ENCODE data around the gene ABR. TPM values are rescaled to one million over a fixed set of nuclear protein-coding genes. Genes with fewer than 3 reads are reported as not detected.

ABR gene
- polyA plus RNA-seq, 10 donors = 28.5 to 42.7 (median 34.2) TPM

GRCh38 chr17:1177016-1177700 is 2.6 kb downstream of the ABR start:
- peak in 1 of 3 donors; percentile 65 for DNase-seq

GRCh38 chr17:1174263-1174880 is 5.4 kb downstream of the ABR start:
- no peak for DNase-seq

- DNase-seq = peak in 1 of 3 donors; percentile 39
Measured at GRCh38 chr17:1173432-1174262, 6.1 kb downstream of the ABR start.

GRCh38 chr17:1171953-1172352 is 7.8 kb downstream of the ABR start:
- DNase-seq = no peak

- DNase-seq = no peak
Measured at GRCh38 chr17:1170739-1171138, 9.0 kb downstream of the ABR start.

GRCh38 chr17:1169929-1170312 is 9.9 kb downstream of the ABR start:
- no peak for DNase-seq

- DNase-seq = no peak
Measured at GRCh38 chr17:1169221-1169928, 10.4 kb downstream of the ABR start.

- DNase-seq = no peak
Measured at GRCh38 chr17:1168533-1169220, 11.1 kb downstream of the ABR start.

- no peak for DNase-seq
Measured at GRCh38 chr17:1166276-1166675, 13.5 kb downstream of the ABR start.

- DNase-seq = no peak
Measured at GRCh38 chr17:1165836-1166235, 13.9 kb downstream of the ABR start.

GRCh38 chr17:1164935-1165556 is 14.7 kb downstream of the ABR start:
- DNase-seq = no peak

- DNase-seq = no peak
Measured at GRCh38 chr17:1162116-1162855, 17.5 kb downstream of the ABR start.

- no peak for DNase-seq
Measured at GRCh38 chr17:1160591-1161390, 19.0 kb downstream of the ABR start.

GRCh38 chr17:1159431-1160180 is 20.2 kb downstream of the ABR start:
- no peak for DNase-seq

GRCh38 chr17:1158879-1159278 is 20.9 kb downstream of the ABR start:
- DNase-seq = peak in 1 of 3 donors; percentile 44

- DNase-seq = no peak
Measured at GRCh38 chr17:1156864-1157263, 22.9 kb downstream of the ABR start.

- DNase-seq = no peak
Measured at GRCh38 chr17:1154704-1155103, 25.1 kb downstream of the ABR start.

- peak; percentile 35 to 78 (median 69) for DNase-seq
Measured at GRCh38 chr17:1153795-1154546, 25.8 kb downstream of the ABR start.
